Endothelial cell of umbilical vein (primary cell): Measurements from ENCODE around the gene A1CF. TPM values are rescaled to one million over a fixed set of nuclear protein-coding genes. Genes with fewer than 3 reads are reported as not detected.

Experiments used
- BruUV-seq: library from RNA; stranded (reverse); fragments of 400-500 nt; replicated peaks from 2 replicates; lab custom pipeline; 2021; lab: Mats Ljungman, UMichigan
- CTCF ChIA-PET: fragments of 300-600, 350-600 bp; sonication (Branson Sonifier 250); formaldehyde crosslinking; loops from one replicate; lab custom pipeline; 2021; ENCODE audit warnings: antibody characterized with exemption, inconsistent platforms; lab: Charles Lee
- POLR2A ChIA-PET: fragments of 300-600, 350-600 bp; sonication (Branson Sonifier 250); formaldehyde crosslinking; loops from one replicate; lab custom pipeline; 2021; ENCODE audit warnings: antibody characterized with exemption, inconsistent platforms; lab: Charles Lee
- DNase-seq: peaks from one replicate; pipeline ENCODE4 v3.0.0-alpha.2; 2011; ENCODE audit warnings: low read depth, low spot score
- FAIRE-seq: peaks from 2 replicates; lab custom pipeline; 2011; peaks lifted over from hg19 to GRCh38; lab: Jason Lieb, UNC
- H2AFZ ChIP-seq: 2 replicates; pipeline ENCODE4 v1.6.0; 2012; ENCODE audit warnings: low read depth, low read length, control low read depth, inconsistent platforms
- H3K27ac ChIP-seq: 2 replicates; pipeline ENCODE4 v1.5.1; 2011; ENCODE audit warnings: low read depth, mild to moderate bottlenecking, control low read depth, low read length, moderate library complexity; ENCODE audit not compliant: insufficient read depth
- H3K27me3 ChIP-seq, 2 experiments: 2 replicates each; pipeline versions ENCODE4 v1.6.0 to v1.6.1; 2011; ENCODE audit warnings: low read length in 2 of 2, mixed read lengths in 1 of 2; ENCODE audit not compliant: control insufficient read depth in 2 of 2, insufficient read depth in 2 of 2
- H3K36me3 ChIP-seq, 2 experiments: 2 replicates in 1 of 2; 3 replicates in 1 of 2; pipeline ENCODE4 v1.5.1; 2011; ENCODE audit warnings: low read length in 2 of 2, mild to moderate bottlenecking in 1 of 2, moderate library complexity in 1 of 2; ENCODE audit not compliant: control insufficient read depth in 2 of 2, insufficient read depth in 2 of 2; ENCODE audit errors: extremely low read depth in 1 of 2
- H3K4me1 ChIP-seq: 3 replicates; pipeline ENCODE4 v1.5.1; 2011; ENCODE audit warnings: mild to moderate bottlenecking, low read length; ENCODE audit not compliant: control insufficient read depth, insufficient read depth; ENCODE audit errors: extremely low read depth
- H3K4me2 ChIP-seq: 2 replicates; pipeline ENCODE4 v1.6.1; 2011; ENCODE audit warnings: low read length, control low read depth, mixed read lengths; ENCODE audit not compliant: insufficient read depth
- H3K4me3 ChIP-seq, 3 experiments: fragments of 200-600 bp in 1 of 3; sonication (generic), shearing (Covaris generic) in 1 of 3; replicated peaks in 1 of 3; 2 replicates each; pipeline ENCODE4 v1.5.1; 2011 to 2016; ENCODE audit warnings: control low read depth in 3 of 3, low read length in 3 of 3, mild to moderate bottlenecking in 2 of 3, inconsistent platforms in 1 of 3, low read depth in 1 of 3, moderate library complexity in 1 of 3; ENCODE audit not compliant: insufficient read depth in 1 of 3
- H3K79me2 ChIP-seq: 2 replicates; pipeline ENCODE4 v1.6.0; 2012; ENCODE audit warnings: low read length, inconsistent platforms; ENCODE audit not compliant: control insufficient read depth, insufficient read depth
- H3K9ac ChIP-seq: replicated peaks from 2 replicates; pipeline ENCODE3; 2011; ENCODE audit warnings: low read length, control low read depth; ENCODE audit not compliant: insufficient read depth; ENCODE audit errors: extremely low read depth
- H3K9me1 ChIP-seq: replicated peaks from 3 replicates; pipeline ENCODE4 v1.6.0; 2011; ENCODE audit warnings: mild to moderate bottlenecking, low read length; ENCODE audit not compliant: control insufficient read depth, insufficient read depth; ENCODE audit errors: extremely low read depth
- H3K9me3 ChIP-seq: replicated peaks from 2 replicates; pipeline ENCODE4 v1.5.1; 2012; ENCODE audit warnings: low read length, inconsistent platforms; ENCODE audit not compliant: control insufficient read depth, insufficient read depth
- H4K20me1 ChIP-seq: replicated peaks from 2 replicates; pipeline ENCODE3; 2011; ENCODE audit warnings: mild to moderate bottlenecking, low read length; ENCODE audit not compliant: control insufficient read depth, insufficient read depth; ENCODE audit errors: extremely low read depth
- CTCF ChIP-seq, 2 donors: IDR thresholded peaks; 1 replicate in 1 of 2; 2 replicates in 1 of 2; pipeline ENCODE4 v1.5.1; 2011; ENCODE audit warnings: low read length in 2 of 2, mild to moderate bottlenecking in 2 of 2, moderate library complexity in 2 of 2, control low read depth in 1 of 2, inconsistent platforms in 1 of 2, low read depth in 1 of 2; ENCODE audit not compliant: insufficient read depth in 1 of 2; ENCODE audit errors: extremely low read depth in 1 of 2
- EZH2 ChIP-seq: IDR thresholded peaks from 2 replicates; pipeline ENCODE4 v1.6.1; 2012; ENCODE audit warnings: borderline replicate concordance, low read depth, mild to moderate bottlenecking, moderate library complexity, low read length, inconsistent platforms; ENCODE audit not compliant: severe bottlenecking
- FOS ChIP-seq: IDR thresholded peaks from 2 replicates; pipeline ENCODE4 v1.6.1; 2011; ENCODE audit warnings: mild to moderate bottlenecking, low read length, moderate library complexity, borderline replicate concordance; ENCODE audit not compliant: insufficient read depth
- GATA2 ChIP-seq: IDR thresholded peaks from 2 replicates; pipeline ENCODE4 v1.7.0; 2011; ENCODE audit warnings: low read depth, mild to moderate bottlenecking, moderate library complexity, mixed read lengths, low read length; ENCODE audit not compliant: insufficient read length, insufficient read depth
- JUN ChIP-seq: IDR thresholded peaks from 2 replicates; pipeline ENCODE4 v1.6.1; 2011; ENCODE audit warnings: borderline replicate concordance, low read depth; ENCODE audit not compliant: insufficient read length, insufficient read depth
- MYC ChIP-seq: IDR thresholded peaks from one replicate; pipeline ENCODE4 v1.6.1; 2011; ENCODE audit warnings: mild to moderate bottlenecking, low read depth, low read length
- POLR2A ChIP-seq: IDR thresholded peaks from 2 replicates; pipeline ENCODE4 v1.6.1; 2012; ENCODE audit warnings: low read depth, mild to moderate bottlenecking, control low read depth, low read length
- POLR2AphosphoS5 ChIP-seq: IDR thresholded peaks from 2 replicates; pipeline ENCODE4 v1.6.1; 2012; ENCODE audit warnings: low read depth, mild to moderate bottlenecking, control low read depth, low read length, moderate library complexity; ENCODE audit not compliant: insufficient read depth
- dilution Hi-C: fragments of 300-500 bp; cut with MboI; formaldehyde crosslinking; loops from one replicate; pipeline ENCODE4 v1.15.0; 2019; ENCODE audit warnings: low sequenced_read_pairs; ENCODE audit not compliant: extremely low pct_ligation_motif_present
- intact Hi-C: fragments of 100-400 bp; cut with micrococcal nuclease; formaldehyde crosslinking; loops from one replicate; pipeline ENCODE4 v1.10.0; 2022
- polyA plus RNA-seq, 4 experiments: library from polyadenylated mRNA; depleted of rRNA in 3 of 4; stranded (reverse) in 3 of 4; unstranded in 1 of 4; fragments of >200 nt; gene quantifications; 2 replicates each; pipeline versions ENCODE4 v1.2.1 to v1.2.3, GENCODE V29; 2011 to 2012; ENCODE audit warnings: missing spikeins in 1 of 4
- total RNA-seq: library from RNA; stranded (reverse); gene quantifications from 2 replicates; pipeline ENCODE4 v1.2.3, GENCODE V29; 2021
- TF ChIP-seq, protein P1 (sequence below): IDR thresholded peaks from 2 replicates; pipeline ENCODE4 v1.6.1; 2011; ENCODE audit not compliant: insufficient read depth, insufficient read length

Gene A1CF
- total and polyA plus RNA-seq, 2 donors (not counting 3 experiments of a cell fraction or from before 2014, with no cell fraction given): not detected

DNA sequence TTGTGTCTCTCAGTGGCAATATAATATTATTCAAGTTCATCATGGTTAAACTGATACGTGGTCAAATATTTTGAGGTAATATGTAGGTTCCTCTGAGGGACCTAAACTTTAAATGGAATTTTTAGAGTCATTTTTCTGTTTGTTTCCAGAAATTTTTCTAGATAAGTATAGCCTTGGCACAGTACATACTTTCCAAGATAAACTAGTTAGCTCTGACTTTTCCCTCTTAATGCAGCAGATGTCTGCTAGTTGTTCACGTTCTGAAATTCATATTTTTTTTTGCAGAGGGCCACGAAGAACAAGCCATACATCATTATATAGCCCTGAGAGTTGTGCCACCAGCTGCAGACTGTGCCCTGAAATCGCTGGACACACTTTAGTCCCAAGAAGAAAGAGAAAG, 61.6 kb downstream of the A1CF start:
- H3K4me2 ChIP-seq: no peak overlapping the region
- ChIA-PET POLR2A (no interaction called here), CTCF (no interaction called here)
- intact Hi-C loops (no loop called here), dilution Hi-C loops (no loop called here)
- H3K27ac ChIP-seq: no peak overlapping the region
- H3K4me3 ChIP-seq: no peak overlapping the region
- no peaks in the 10 kb centered on the region for H3K9me1 ChIP-seq
- H3K9me3 ChIP-seq: no peaks in the 10 kb centered on the region
- no TSS peak for BruUV-seq
- FAIRE-seq: no peak
- H2AFZ ChIP-seq: no peak overlapping the region
- DNase-seq: no peak
- H3K9ac ChIP-seq: no peak overlapping the region
- H3K36me3 ChIP-seq: no peaks in the 10 kb centered on the region
- TF ChIP-seq CTCF (IDR thresholded peaks at IDR 0.05; ENCODE audit: extremely low read depth in 1 of 2, insufficient read depth in 1 of 2, low read depth in 1 of 2, low read length in 2 of 2) (no peak), MYC (no peak), POLR2A (no peak), JUN (no peak), EZH2 (no peak), FOS (no peak), GATA2 (no peak), POLR2AphosphoS5 (no peak)
- TF ChIP-seq, protein P1, sequence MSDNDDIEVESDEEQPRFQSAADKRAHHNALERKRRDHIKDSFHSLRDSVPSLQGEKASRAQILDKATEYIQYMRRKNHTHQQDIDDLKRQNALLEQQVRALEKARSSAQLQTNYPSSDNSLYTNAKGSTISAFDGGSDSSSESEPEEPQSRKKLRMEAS: no peak
- H3K4me1 ChIP-seq: no peaks in the 10 kb centered on the region
- H3K79me2 ChIP-seq: no peaks in the 10 kb centered on the region
- H4K20me1 ChIP-seq: no peaks in the 10 kb centered on the region
- H3K27me3 ChIP-seq: peaks cover 2 to 24% of the 10 kb centered on the region in 2 experiments
